Uterine smooth muscle cell (primary cell): ENCODE data around the gene STK36. TPM values are rescaled to one million over a fixed set of nuclear protein-coding genes. Genes with fewer than 3 reads are reported as not detected.

Experiments
- total RNA-seq: library from RNA; depleted of rRNA; stranded (reverse); fragments of >200 nt; gene quantifications from 2 replicates; pipeline ENCODE4 v1.2.3, GENCODE V29; 2014

The STK36 gene
- total RNA-seq: 24.9 and 37.0 TPM in 2 replicates

GRCh38 chr2:218671654-218672566, at the start of gene STK36, which contains the start of gene RNF25:
TSS of gene STK36 (plus strand) at chr2:218672086. CDS start at chr2:218672830, 744 bp downstream.
TSS of gene RNF25 (minus strand) at chr2:218672002. CDS start at chr2:218671970, 32 bp downstream.

GRCh38 chr2:218659258-218659987, 12.5 kb upstream of the STK36 start, which contains the start of the genes BCS1L and ZNF142:
TSS of gene BCS1L (plus strand) at chr2:218659683. CDS start at chr2:218660988, 1,305 bp downstream.
TSS of gene ZNF142 (minus strand) at chr2:218659623. CDS start at chr2:218656429, 3,194 bp downstream.

GRCh38 chr2:218710687-218711549, 39.0 kb downstream of the STK36 start, which contains the start of gene TTLL4:
TSS of gene TTLL4 (plus strand) at chr2:218710835. CDS start at chr2:218737677, 26,842 bp downstream.

Other genes with a start within 250 kb of the STK36 start
- 10.1 and 11.6 TPM in 2 replicates for gene USP37, start 103.7 kb upstream of the STK36 start, total RNA-seq
- gene CNOT9, start 103.2 kb upstream of the STK36 start, total RNA-seq: 38.1 and 69.2 TPM in 2 replicates
- gene PLCD4, start 64.2 kb upstream of the STK36 start, total RNA-seq: 2.1 and 2.6 TPM in 2 replicates
- gene ZNF142, start 12.5 kb upstream of the STK36 start, total RNA-seq: 8.5 and 9.7 TPM in 2 replicates
- gene BCS1L, start 12.4 kb upstream of the STK36 start, total RNA-seq: 36.5 and 49.9 TPM in 2 replicates
- 22.5 and 31.2 TPM in 2 replicates for gene RNF25, start 84 bp upstream of the STK36 start, total RNA-seq
- gene TTLL4, start 38.7 kb downstream of the STK36 start, total RNA-seq: 7.1 and 9.0 TPM in 2 replicates
- 12.7 and 25.1 TPM in 2 replicates for gene CYP27A1, start 110.1 kb downstream of the STK36 start, total RNA-seq
- not detected in 2 replicates for gene PRKAG3, start 159.7 kb downstream of the STK36 start, total RNA-seq
- gene WNT6, start 187.7 kb downstream of the STK36 start, total RNA-seq: not detected in 2 replicates
- gene WNT10A, start 208.8 kb downstream of the STK36 start, total RNA-seq: not detected in 2 replicates